H54 (cell line): ENCODE results near the gene RPS15.

ENCODE experiments used
- DNase-seq: peaks from one replicate; pipeline ENCODE4 v3.0.0; 2011; ENCODE audit warnings: low spot score, mixed read lengths; ENCODE audit not compliant: insufficient read length
- FAIRE-seq: peaks from 3 replicates; lab custom pipeline; 2011; peaks lifted over from hg19 to GRCh38; lab: Jason Lieb, UNC
- POLR2A ChIP-seq: IDR thresholded peaks from 2 replicates; pipeline ENCODE4 v1.6.1; 2011; ENCODE audit warnings: low read depth, mild to moderate bottlenecking, low read length

The RPS15 gene

GRCh38 chr19:1420590-1420989, 17.6 kb upstream of the RPS15 start:
- FAIRE-seq, result no peak
- DNase-seq, result no peak
- no peak for TF ChIP-seq POLR2A

- DNase-seq, result no peak
- no peak for FAIRE-seq
- TF ChIP-seq POLR2A, result no peak
Measured at GRCh38 chr19:1421218-1421957, 16.8 kb upstream of the RPS15 start.

- FAIRE-seq (no peak), DNase-seq (no peak)
- TF ChIP-seq POLR2A, result no peak
Measured at GRCh38 chr19:1421958-1422305, 16.3 kb upstream of the RPS15 start.

- DNase-seq (no peak), FAIRE-seq (no peak)
- TF ChIP-seq POLR2A, result no peak
Measured at GRCh38 chr19:1422360-1422759, 15.8 kb upstream of the RPS15 start.

- TF ChIP-seq POLR2A, result no peak
- DNase-seq (no peak), FAIRE-seq (no peak)
Measured at GRCh38 chr19:1422943-1423342, 15.3 kb upstream of the RPS15 start.

- TF ChIP-seq POLR2A, result no peak
- FAIRE-seq (no peak), DNase-seq (no peak)
Measured at GRCh38 chr19:1423436-1424191, 14.6 kb upstream of the RPS15 start.

GRCh38 chr19:1424192-1424955, 13.8 kb upstream of the RPS15 start:
- no peak for TF ChIP-seq POLR2A
- DNase-seq, result no peak
- FAIRE-seq, result no peak

- no peak for TF ChIP-seq POLR2A
- no peak for DNase-seq
- FAIRE-seq, result no peak
Measured at GRCh38 chr19:1425102-1425837, 12.9 kb upstream of the RPS15 start.

GRCh38 chr19:1425902-1426301, 12.3 kb upstream of the RPS15 start:
- FAIRE-seq, result no peak
- TF ChIP-seq POLR2A, result no peak
- DNase-seq, result no peak

- no peak for DNase-seq
- no peak for TF ChIP-seq POLR2A
- no peak for FAIRE-seq
Measured at GRCh38 chr19:1426736-1427135, 11.5 kb upstream of the RPS15 start.

GRCh38 chr19:1427221-1427920, 10.8 kb upstream of the RPS15 start:
- FAIRE-seq (no peak), DNase-seq (no peak)
- no peak for TF ChIP-seq POLR2A

GRCh38 chr19:1428738-1429391, 9.3 kb upstream of the RPS15 start:
- DNase-seq (no peak), FAIRE-seq (no peak)
- no peak for TF ChIP-seq POLR2A
